Spleen (tissue), 11 donors: ENCODE results near the gene PKP4. TPM values are rescaled to one million over a fixed set of nuclear protein-coding genes. Genes with fewer than 3 reads are reported as not detected.

Experiments used
- DNase-seq: peaks from one replicate; pipeline ENCODE4 v3.0.0-alpha.2; 2020
- H3K27ac ChIP-seq, 8 donors: fragments of 200-600 bp; sonication (generic) in 7 of 8; 1 replicate in 4 of 8; 2 replicates in 4 of 8; pipeline versions ENCODE4 v1.5.0 to v1.8.0; 2016 to 2021; ENCODE audit warnings: inconsistent platforms in 4 of 8, mild to moderate bottlenecking in 4 of 8, moderate library complexity in 1 of 8
- H3K27me3 ChIP-seq, 7 donors: fragments of 200-600 bp; sonication (generic) in 6 of 7; replicated peaks in 1 of 7; 1 replicate in 4 of 7; 2 replicates in 3 of 7; pipeline versions ENCODE4 v1.5.0 to v1.8.0; 2016 to 2021; ENCODE audit warnings: inconsistent platforms in 3 of 7, mild to moderate bottlenecking in 1 of 7
- H3K36me3 ChIP-seq, 6 donors: fragments of 200-600 bp; sonication (generic) in 5 of 6; 1 replicate in 4 of 6; 2 replicates in 2 of 6; pipeline versions ENCODE4 v1.5.0 to v1.8.0; 2016 to 2021; ENCODE audit warnings: inconsistent platforms in 2 of 6
- H3K4me1 ChIP-seq, 6 donors: fragments of 200-600 bp; sonication (generic) in 5 of 6; 1 replicate in 3 of 6; 2 replicates in 3 of 6; pipeline versions ENCODE4 v1.5.0 to v1.8.0; 2016 to 2021; ENCODE audit warnings: inconsistent platforms in 3 of 6
- H3K4me3 ChIP-seq, 8 donors: fragments of 200-600 bp; sonication (generic) in 7 of 8; 1 replicate in 4 of 8; 2 replicates in 4 of 8; pipeline versions ENCODE4 v1.5.0 to v1.8.0; 2016 to 2021; ENCODE audit warnings: inconsistent platforms in 4 of 8, mild to moderate bottlenecking in 4 of 8, moderate library complexity in 2 of 8
- H3K9me3 ChIP-seq, 8 donors: fragments of 200-600 bp; sonication (generic) in 7 of 8; 1 replicate in 4 of 8; 2 replicates in 4 of 8; pipeline versions ENCODE4 v1.5.0 to v1.8.0; 2016 to 2021; ENCODE audit warnings: inconsistent platforms in 4 of 8
- POLR2A ChIP-seq, 3 donors: fragments of 450-650 bp; IDR thresholded peaks; one replicate each; pipeline ENCODE4 v1.5.1; 2017; ENCODE audit warnings: antibody characterized with exemption in 3 of 3, mild to moderate bottlenecking in 1 of 3
- POLR2AphosphoS5 ChIP-seq, 3 donors: sonication (generic); formaldehyde crosslinking; IDR thresholded peaks; one replicate each; pipeline ENCODE4 v1.5.1; 2017; ENCODE audit warnings: antibody characterized with exemption in 3 of 3
- WGBS, 5 donors: extraction: QIAGEN DNeasy Blood & Tissue Kit in 3 of 5; methylation state at CpG; one replicate each; pipeline versions ENCODE4 v1.1.5 to v1.1.7; 2013 to 2018; 5-methylcytosine and 5-hydroxymethylcytosine counted together
- intact Hi-C: fragments of 100-400 bp; cut with DNase I; formaldehyde crosslinking; loops from one replicate; pipeline ENCODE4 v1.15.0; 2023; ENCODE audit warnings: low total_unique reads
- polyA plus RNA-seq, 3 donors: library from polyadenylated mRNA; stranded (reverse); fragments of 200-250 nt; gene quantifications; one replicate each; pipeline ENCODE4 v1.2.1, GENCODE V29; 2013
- total RNA-seq, 7 donors: library from RNA; depleted of rRNA in 3 of 7; stranded (reverse); fragments of >200 nt in 3 of 7; fragmentation: NEBNext Ultra II Directional in 4 of 7; extraction: Animal tissue kit (Norgen Biotek cat#: 25700) in 4 of 7; gene quantifications; one replicate each; pipeline versions ENCODE4 v1.1.0 to v1.2.1, GENCODE V29; 2016 to 2021
- TF ChIP-seq, protein P1 (sequence below), 11 experiments: fragments of 200-600 bp in 7 of 11; fragments of 450-650 bp in 4 of 11; sonication (generic) in 4 of 11; IDR thresholded peaks in 8 of 11; conservative IDR thresholded peaks in 3 of 11; 1 replicate in 7 of 11; 2 replicates in 4 of 11; pipeline versions ENCODE4 v1.4.0 to v1.8.0; 2016 to 2021; ENCODE audit warnings: antibody characterized with exemption in 11 of 11, inconsistent platforms in 4 of 11, mild to moderate bottlenecking in 1 of 11
- donor health status: healthy with polysubstance abuse.
- donor health status: DM: no; HTN: no; CAD: no; lungs with moderate emphysema.
- donor health status: DM: no; HTN: no; CAD: no.
- donor health status: Bipolar disorder and iron deficiency.
- donor health status: healthy.
- donor health status: DM: no; HTN: no; CAD: no.
- donor health status: DM: yes; HTN: yes; CAD: no.

Gene PKP4
- total and polyA plus RNA-seq, 10 donors: 4.9 to 53.5 (median 29.2) TPM

DNA sequence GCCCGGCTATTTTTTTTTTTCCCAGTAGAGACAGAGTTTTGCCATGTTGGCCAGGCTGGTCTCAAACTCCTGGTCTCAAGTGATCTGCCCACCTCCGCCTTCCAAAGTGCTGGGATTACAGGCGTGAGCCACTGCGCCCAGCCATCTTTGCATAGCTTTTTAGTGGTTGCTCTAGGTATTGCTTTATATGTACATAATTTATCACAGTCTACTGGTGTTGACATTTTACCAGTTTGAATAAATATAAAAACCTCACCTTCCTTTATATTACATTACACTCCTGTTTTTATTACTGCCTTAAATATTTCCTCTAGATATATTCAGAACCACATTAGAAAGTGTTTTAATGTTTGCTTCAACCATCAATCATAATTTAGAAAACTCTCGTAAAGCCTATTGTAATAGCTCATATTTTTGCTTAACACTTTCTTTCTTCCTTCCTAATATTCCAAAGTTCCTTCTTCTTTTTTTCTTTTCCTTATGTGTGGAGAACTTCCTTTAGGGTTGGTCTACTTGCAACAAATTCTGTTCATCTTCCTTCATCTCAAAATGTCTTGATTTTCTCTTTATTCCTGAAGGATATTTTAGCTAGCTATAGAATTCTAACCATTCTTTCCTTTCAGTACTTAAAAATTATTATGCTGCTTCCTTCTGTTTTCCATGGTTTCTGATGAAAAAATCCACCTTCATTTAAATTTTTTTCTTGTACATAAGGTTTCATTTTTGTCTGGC is 256.2 kb downstream of the PKP4 start:
- Histone ChIP-seq H3K4me1 (peaks cover 0 to 28% (median 11%) of the 10 kb centered on the region in 6 donors), H3K27ac (no peak overlapping the region), H3K36me3 (no peaks in the 10 kb centered on the region), H3K27me3 (no peaks in the 10 kb centered on the region), H3K9me3 (peaks cover 0 to 11% (median 0%) of the 10 kb centered on the region in 8 donors), H3K4me3 (no peak overlapping the region)
- 83 to 98% (median 91%) methylated on average over 5 of the region's 5 CpGs for WGBS, 5 donors
- DNase-seq: no peak
- TF ChIP-seq, protein P1, sequence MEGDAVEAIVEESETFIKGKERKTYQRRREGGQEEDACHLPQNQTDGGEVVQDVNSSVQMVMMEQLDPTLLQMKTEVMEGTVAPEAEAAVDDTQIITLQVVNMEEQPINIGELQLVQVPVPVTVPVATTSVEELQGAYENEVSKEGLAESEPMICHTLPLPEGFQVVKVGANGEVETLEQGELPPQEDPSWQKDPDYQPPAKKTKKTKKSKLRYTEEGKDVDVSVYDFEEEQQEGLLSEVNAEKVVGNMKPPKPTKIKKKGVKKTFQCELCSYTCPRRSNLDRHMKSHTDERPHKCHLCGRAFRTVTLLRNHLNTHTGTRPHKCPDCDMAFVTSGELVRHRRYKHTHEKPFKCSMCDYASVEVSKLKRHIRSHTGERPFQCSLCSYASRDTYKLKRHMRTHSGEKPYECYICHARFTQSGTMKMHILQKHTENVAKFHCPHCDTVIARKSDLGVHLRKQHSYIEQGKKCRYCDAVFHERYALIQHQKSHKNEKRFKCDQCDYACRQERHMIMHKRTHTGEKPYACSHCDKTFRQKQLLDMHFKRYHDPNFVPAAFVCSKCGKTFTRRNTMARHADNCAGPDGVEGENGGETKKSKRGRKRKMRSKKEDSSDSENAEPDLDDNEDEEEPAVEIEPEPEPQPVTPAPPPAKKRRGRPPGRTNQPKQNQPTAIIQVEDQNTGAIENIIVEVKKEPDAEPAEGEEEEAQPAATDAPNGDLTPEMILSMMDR (IDR thresholded peaks at IDR 0.05 in 8 of 11, conservative IDR thresholded peaks at IDR 0.05 in 3 of 11): no peak
- TF ChIP-seq POLR2AphosphoS5 (IDR thresholded peaks at IDR 0.05): no peak
- TF ChIP-seq POLR2A (IDR thresholded peaks at IDR 0.05): no peak
- intact Hi-C loops: no loop called here

DNA sequence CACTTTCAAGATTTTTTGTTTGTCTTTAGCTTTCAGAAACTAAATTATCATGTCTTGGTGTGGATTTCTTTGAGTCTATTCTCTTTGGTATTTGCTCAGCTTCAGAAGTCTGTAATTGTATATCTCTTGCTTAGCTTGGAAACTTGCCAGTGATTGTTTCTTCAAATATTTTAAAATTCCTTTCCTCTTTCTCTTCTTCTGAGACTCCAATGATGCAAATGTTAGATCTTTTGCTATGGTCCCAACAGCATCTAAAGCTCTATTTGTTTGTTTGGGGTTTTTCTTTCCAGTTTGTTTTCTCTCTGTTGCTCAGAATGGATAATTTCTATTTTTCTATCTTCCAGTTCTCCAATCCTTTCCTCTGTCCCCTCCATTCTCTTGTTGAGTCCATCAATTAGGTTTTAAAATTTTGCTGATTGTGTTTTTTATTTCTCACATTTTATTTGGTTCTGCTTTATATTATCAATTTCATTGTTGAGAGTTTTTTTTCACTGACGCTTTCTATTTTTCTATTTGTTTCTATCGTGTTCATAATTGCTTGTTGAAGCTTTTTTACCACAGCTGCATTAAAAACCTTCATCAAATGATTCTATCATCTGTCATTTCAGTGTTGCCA is 256.9 kb downstream of the PKP4 start:
- 88 to 95% (median 95%) methylated on average over 2 of the region's 2 CpGs for WGBS, 5 donors
- Histone ChIP-seq H3K4me3 (no peak overlapping the region), H3K27ac (no peak overlapping the region), H3K27me3 (no peaks in the 10 kb centered on the region), H3K36me3 (no peaks in the 10 kb centered on the region), H3K9me3 (peaks cover 0 to 11% (median 0%) of the 10 kb centered on the region in 8 donors), H3K4me1 (peaks cover 0 to 28% (median 11%) of the 10 kb centered on the region in 6 donors)
- intact Hi-C loops: no loop called here
- no peak for TF ChIP-seq POLR2A (IDR thresholded peaks at IDR 0.05)
- no peak for TF ChIP-seq POLR2AphosphoS5 (IDR thresholded peaks at IDR 0.05)
- TF ChIP-seq, protein P1 (IDR thresholded peaks at IDR 0.05 in 8 of 11, conservative IDR thresholded peaks at IDR 0.05 in 3 of 11): no peak
- no peak for DNase-seq

DNA sequence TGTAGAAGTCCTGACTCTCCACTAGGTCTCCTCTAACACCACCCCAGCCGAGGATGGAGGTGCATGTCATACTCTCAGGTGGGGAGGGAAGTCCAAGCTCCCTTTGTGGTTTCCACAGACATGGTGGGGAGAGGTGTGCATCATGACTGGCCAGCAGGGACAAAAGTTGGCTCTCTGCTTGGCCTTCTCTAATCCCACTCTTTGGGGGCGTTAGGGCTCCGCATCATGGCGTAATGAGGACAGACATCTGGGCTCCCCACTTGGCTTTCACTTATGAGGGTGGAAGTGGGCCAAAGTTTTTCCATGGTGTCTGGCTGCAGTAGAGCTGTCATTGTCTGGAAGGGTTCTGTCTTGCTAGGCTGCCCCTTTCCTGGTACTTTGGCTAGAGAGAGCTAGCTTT is 257.7 kb downstream of the PKP4 start:
- 68 to 87% (median 69%) methylated on average over 4 of the region's 4 CpGs for WGBS, 5 donors
- Histone ChIP-seq H3K4me1 (peaks cover 0 to 28% (median 11%) of the 10 kb centered on the region in 6 donors), H3K4me3 (no peak overlapping the region), H3K27ac (no peak overlapping the region), H3K27me3 (no peaks in the 10 kb centered on the region), H3K9me3 (peaks cover 0 to 11% (median 0%) of the 10 kb centered on the region in 8 donors), H3K36me3 (no peaks in the 10 kb centered on the region)
- no peak for TF ChIP-seq POLR2AphosphoS5 (IDR thresholded peaks at IDR 0.05)
- TF ChIP-seq, protein P1 (IDR thresholded peaks at IDR 0.05 in 8 of 11, conservative IDR thresholded peaks at IDR 0.05 in 3 of 11): no peak
- TF ChIP-seq POLR2A (IDR thresholded peaks at IDR 0.05): no peak
- DNase-seq: no peak
- intact Hi-C loops: no loop called here

DNA sequence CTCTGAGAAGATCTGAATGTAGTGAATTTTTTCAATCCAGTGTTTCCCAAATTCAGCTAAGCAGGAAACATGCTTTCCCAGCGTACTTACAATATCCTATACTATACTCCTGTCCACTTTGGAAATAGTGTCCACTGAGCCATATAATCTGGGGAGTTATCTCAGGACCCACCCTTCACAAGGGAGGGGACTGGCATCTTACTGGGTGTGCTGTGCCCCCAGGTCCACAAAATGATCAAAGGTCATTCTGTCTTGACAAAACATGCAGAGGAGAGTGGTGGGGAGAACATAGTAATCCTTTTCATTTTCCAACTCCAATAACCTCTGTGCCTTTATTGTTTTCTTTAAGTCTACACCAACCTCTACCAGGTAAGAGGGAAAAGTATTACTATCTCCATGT is 258.6 kb downstream of the PKP4 start:
- Histone ChIP-seq H3K9me3 (peaks cover 0 to 11% (median 0%) of the 10 kb centered on the region in 8 donors), H3K4me3 (no peak overlapping the region), H3K27ac (peak overlapping the region in 7 of 8 donors; percentile 43 to 74 (median 63)), H3K4me1 (peaks cover 0 to 28% (median 11%) of the 10 kb centered on the region in 6 donors), H3K36me3 (no peaks in the 10 kb centered on the region), H3K27me3 (no peaks in the 10 kb centered on the region)
- TF ChIP-seq, protein P1 (IDR thresholded peaks at IDR 0.05 in 8 of 11, conservative IDR thresholded peaks at IDR 0.05 in 3 of 11): no peak
- TF ChIP-seq POLR2AphosphoS5 (IDR thresholded peaks at IDR 0.05) (no peak), POLR2A (IDR thresholded peaks at IDR 0.05) (no peak)
- intact Hi-C loops: no loop called here
- no peak for DNase-seq
- 85 to 94% (median 88%) methylated on average over 1 of the region's 1 CpG for WGBS, 5 donors
